HepG2 (cell line): ENCODE data around the gene NET1. TPM values are rescaled to one million over a fixed set of nuclear protein-coding genes. Genes with fewer than 3 reads are reported as not detected.

Experiments used
- DPF2 ChIP-seq: sonication (generic); formaldehyde crosslinking; IDR thresholded peaks from 2 replicates; pipeline ENCODE4 v1.4.0; 2020; ENCODE audit warnings: mild to moderate bottlenecking, low read depth, missing genetic modification reagents, borderline replicate concordance
- FUBP1 ChIP-seq: sonication (generic); formaldehyde crosslinking; IDR thresholded peaks from 2 replicates; pipeline ENCODE4 v1.5.1; 2020; ENCODE audit warnings: missing genetic modification reagents, mild to moderate bottlenecking, borderline replicate concordance
- REST ChIP-seq, 2 experiments: IDR thresholded peaks; 2 replicates each; pipeline ENCODE4 v1.6.1; 2011 to 2012; ENCODE audit warnings: low read length in 2 of 2, borderline replicate concordance in 1 of 2, low read depth in 1 of 2, mild to moderate bottlenecking in 1 of 2, moderate library complexity in 1 of 2
- RORA ChIP-seq: sonication (generic); formaldehyde crosslinking; IDR thresholded peaks from 2 replicates; pipeline ENCODE4 v1.5.0; 2020; ENCODE audit warnings: mild to moderate bottlenecking, missing genetic modification reagents, moderate library complexity
- TERF1 ChIP-seq: sonication (generic); formaldehyde crosslinking; IDR thresholded peaks from 2 replicates; pipeline ENCODE4 v1.8.0; 2022; ENCODE audit warnings: mild to moderate bottlenecking, missing genetic modification reagents, moderate library complexity
- ZFAT ChIP-seq: sonication (generic); formaldehyde crosslinking; conservative IDR thresholded peaks from 2 replicates; pipeline ENCODE4 v1.8.1; 2023; ENCODE audit warnings: missing genetic modification reagents, inconsistent platforms
- ZFP82 ChIP-seq: sonication (generic); formaldehyde crosslinking; IDR thresholded peaks from 2 replicates; pipeline ENCODE4 v1.5.1; 2020; ENCODE audit warnings: mild to moderate bottlenecking, missing genetic modification reagents, borderline replicate concordance
- ZNF160 ChIP-seq: sonication (generic); formaldehyde crosslinking; IDR thresholded peaks from 2 replicates; pipeline ENCODE4 v1.8.0; 2022; ENCODE audit warnings: mild to moderate bottlenecking, inconsistent platforms, missing genetic modification reagents
- ZNF281 ChIP-seq: sonication (generic); formaldehyde crosslinking; IDR thresholded peaks from 2 replicates; pipeline ENCODE4 v1.4.0; 2020; ENCODE audit warnings: missing genetic modification reagents, borderline replicate concordance
- ZNF512 ChIP-seq: sonication (generic); formaldehyde crosslinking; IDR thresholded peaks from 2 replicates; pipeline ENCODE4 v1.4.0; 2020; ENCODE audit warnings: mild to moderate bottlenecking, missing genetic modification reagents
- ZNF512B ChIP-seq: sonication (generic); formaldehyde crosslinking; IDR thresholded peaks from 2 replicates; pipeline ENCODE4 v1.5.1; 2020; ENCODE audit warnings: missing genetic modification reagents, mild to moderate bottlenecking, borderline replicate concordance
- ZNF572 ChIP-seq: sonication (generic); formaldehyde crosslinking; IDR thresholded peaks from 2 replicates; pipeline ENCODE4 v1.5.1; 2020; ENCODE audit warnings: mild to moderate bottlenecking, missing genetic modification reagents
- ZNF737 ChIP-seq: sonication (generic); formaldehyde crosslinking; IDR thresholded peaks from 2 replicates; pipeline ENCODE4 v1.5.0; 2020; ENCODE audit warnings: missing genetic modification reagents, mild to moderate bottlenecking, borderline replicate concordance
- ZNF883 ChIP-seq: sonication (generic); formaldehyde crosslinking; IDR thresholded peaks from 2 replicates; pipeline ENCODE4 v1.5.1; 2020; ENCODE audit warnings: mild to moderate bottlenecking, missing genetic modification reagents; ENCODE audit errors: not compliant biosample characterization
- polyA plus RNA-seq, 8 experiments: library from polyadenylated mRNA; depleted of rRNA in 3 of 8; stranded (reverse) in 7 of 8; unstranded in 1 of 8; fragments of >200 nt; fragmentation: Illumina TruSeq in 4 of 8; extraction: Trizol in 4 of 8; gene quantifications; 2 replicates each; pipeline versions ENCODE4 v1.2.1 to v1.2.3, GENCODE V29; 2011 to 2016; ENCODE audit warnings: low read depth in 4 of 8, missing spikeins in 1 of 8, mixed read lengths in 1 of 8; ENCODE audit not compliant: insufficient read depth in 1 of 8
- total RNA-seq, 5 experiments: library from RNA; depleted of rRNA; stranded (reverse); fragments of >200 nt; fragmentation: Illumina TruSeq; extraction: Trizol; gene quantifications; 2 replicates each; pipeline ENCODE4 v1.2.3, GENCODE V29; 2016; ENCODE audit warnings: low read depth in 1 of 5

NET1 gene
- total and polyA plus RNA-seq, 2 of the 13 experiments (the other 11 are each of a cell fraction or from before 2014, with no cell fraction given): 48.1 to 65.8 TPM

- TF ChIP-seq RORA (no peak), ZNF883 (CRISPR knock-in tag) (no peak), ZNF512 (CRISPR knock-in tag) (no peak), ZNF160 (CRISPR knock-in tag) (no peak), FUBP1 (CRISPR knock-in tag) (no peak), REST (IDR thresholded peaks at IDR 0.05; ENCODE audit: borderline replicate concordance in 1 of 2, low read depth in 1 of 2, low read length in 2 of 2) (no peak), ZFP82 (CRISPR knock-in tag) (no peak), ZNF512B (CRISPR knock-in tag) (no peak), ZNF572 (CRISPR knock-in tag) (no peak), ZFAT (CRISPR knock-in tag) (no peak), ZNF281 (CRISPR knock-in tag) (no peak), TERF1 (no peak), DPF2 (CRISPR knock-in tag) (peak; percentile 48; the same call in 1 of the 2 replicates), ZNF737 (CRISPR knock-in tag) (no peak)
Observed at GRCh38 chr10:5493691-5494090, 81.3 kb downstream of the NET1 start (continued).
